Nephron progenitor cell (in vitro differentiated cells): Measurements from ENCODE around the gene PDIA6.

Experiments
- DNase-seq: peaks from one replicate; pipeline ENCODE4 v3.0.0; 2021
- H3K27ac Mint-ChIP-seq: 2 replicates; pipeline ENCODE4 v1.8.0; 2021; ENCODE audit warnings: mild to moderate bottlenecking, moderate library complexity, mixed read lengths
- H3K27me3 Mint-ChIP-seq: 2 replicates; pipeline ENCODE4 v1.8.0; 2021; ENCODE audit warnings: mild to moderate bottlenecking, low read depth, mixed read lengths; ENCODE audit not compliant: poor library complexity
- H3K36me3 Mint-ChIP-seq: 2 replicates; pipeline ENCODE4 v1.8.0; 2021; ENCODE audit warnings: low read depth, mixed read lengths
- H3K4me1 Mint-ChIP-seq: 2 replicates; pipeline ENCODE4 v1.8.0; 2021; ENCODE audit warnings: mixed read lengths
- H3K4me3 Mint-ChIP-seq: 2 replicates; pipeline ENCODE4 v1.8.0; 2021; ENCODE audit warnings: mild to moderate bottlenecking, moderate library complexity, mixed read lengths
- H3K9me3 Mint-ChIP-seq: 2 replicates; pipeline ENCODE4 v1.8.0; 2021; ENCODE audit warnings: mild to moderate bottlenecking, moderate library complexity, mixed read lengths
- TF ChIP-seq, protein P1 (sequence below): fragments of 200-600 bp; sonication (generic); IDR thresholded peaks from 2 replicates; pipeline ENCODE4 v1.5.0; 2021; ENCODE audit warnings: antibody characterized with exemption

PDIA6 gene

DNA sequence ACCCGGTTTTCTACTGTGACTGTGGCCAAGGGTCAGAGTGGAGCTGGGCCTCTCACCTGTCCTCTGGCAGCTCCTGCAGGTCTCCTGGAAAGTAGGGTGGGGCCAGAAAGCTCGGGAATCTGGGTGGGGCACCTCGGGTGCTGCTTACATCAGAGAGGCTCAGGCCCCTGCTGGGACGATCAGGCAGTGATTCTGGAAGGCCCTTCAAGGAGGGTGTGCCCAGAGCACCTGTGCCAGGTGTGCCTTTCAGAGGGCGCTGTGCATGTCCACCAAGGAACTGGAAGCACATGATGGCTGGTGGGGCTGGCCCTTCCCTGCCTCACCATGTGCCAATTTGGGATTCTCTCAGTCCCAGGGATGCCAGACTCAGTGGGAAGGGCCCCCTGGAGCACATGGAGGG, 47.1 kb downstream of the PDIA6 start:
- Mint-ChIP-seq H3K36me3 (no peaks in the 10 kb centered on the region), H3K9me3 (no peaks in the 10 kb centered on the region), H3K27ac (no peak overlapping the region), H3K4me3 (no peak overlapping the region), H3K4me1 (peaks cover 25% of the 10 kb centered on the region), H3K27me3 (peaks cover 3% of the 10 kb centered on the region)
- no peak for DNase-seq
- TF ChIP-seq, protein P1, sequence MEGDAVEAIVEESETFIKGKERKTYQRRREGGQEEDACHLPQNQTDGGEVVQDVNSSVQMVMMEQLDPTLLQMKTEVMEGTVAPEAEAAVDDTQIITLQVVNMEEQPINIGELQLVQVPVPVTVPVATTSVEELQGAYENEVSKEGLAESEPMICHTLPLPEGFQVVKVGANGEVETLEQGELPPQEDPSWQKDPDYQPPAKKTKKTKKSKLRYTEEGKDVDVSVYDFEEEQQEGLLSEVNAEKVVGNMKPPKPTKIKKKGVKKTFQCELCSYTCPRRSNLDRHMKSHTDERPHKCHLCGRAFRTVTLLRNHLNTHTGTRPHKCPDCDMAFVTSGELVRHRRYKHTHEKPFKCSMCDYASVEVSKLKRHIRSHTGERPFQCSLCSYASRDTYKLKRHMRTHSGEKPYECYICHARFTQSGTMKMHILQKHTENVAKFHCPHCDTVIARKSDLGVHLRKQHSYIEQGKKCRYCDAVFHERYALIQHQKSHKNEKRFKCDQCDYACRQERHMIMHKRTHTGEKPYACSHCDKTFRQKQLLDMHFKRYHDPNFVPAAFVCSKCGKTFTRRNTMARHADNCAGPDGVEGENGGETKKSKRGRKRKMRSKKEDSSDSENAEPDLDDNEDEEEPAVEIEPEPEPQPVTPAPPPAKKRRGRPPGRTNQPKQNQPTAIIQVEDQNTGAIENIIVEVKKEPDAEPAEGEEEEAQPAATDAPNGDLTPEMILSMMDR = no peak

DNA sequence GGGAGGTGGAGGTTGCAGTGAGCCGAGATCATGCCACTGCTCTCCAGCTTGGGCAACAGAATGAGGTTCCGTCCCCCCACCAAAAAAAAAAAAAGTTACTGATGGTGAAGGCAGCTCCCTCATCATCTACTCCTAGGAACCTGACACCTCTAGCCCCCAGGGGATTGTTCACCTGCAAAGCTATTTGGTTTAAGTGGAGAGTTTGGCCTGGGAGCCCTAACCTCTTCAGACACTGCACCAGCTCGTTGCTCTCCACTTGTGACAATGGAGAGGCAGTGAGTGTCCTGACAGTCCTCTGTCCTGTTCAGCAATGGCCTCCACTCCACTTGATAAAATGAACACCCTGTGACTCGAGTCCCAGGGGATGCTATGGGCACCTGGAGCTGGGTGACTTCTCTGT, 47.7 kb downstream of the PDIA6 start:
- Mint-ChIP-seq H3K9me3 (no peaks in the 10 kb centered on the region), H3K4me3 (no peak overlapping the region)

DNA sequence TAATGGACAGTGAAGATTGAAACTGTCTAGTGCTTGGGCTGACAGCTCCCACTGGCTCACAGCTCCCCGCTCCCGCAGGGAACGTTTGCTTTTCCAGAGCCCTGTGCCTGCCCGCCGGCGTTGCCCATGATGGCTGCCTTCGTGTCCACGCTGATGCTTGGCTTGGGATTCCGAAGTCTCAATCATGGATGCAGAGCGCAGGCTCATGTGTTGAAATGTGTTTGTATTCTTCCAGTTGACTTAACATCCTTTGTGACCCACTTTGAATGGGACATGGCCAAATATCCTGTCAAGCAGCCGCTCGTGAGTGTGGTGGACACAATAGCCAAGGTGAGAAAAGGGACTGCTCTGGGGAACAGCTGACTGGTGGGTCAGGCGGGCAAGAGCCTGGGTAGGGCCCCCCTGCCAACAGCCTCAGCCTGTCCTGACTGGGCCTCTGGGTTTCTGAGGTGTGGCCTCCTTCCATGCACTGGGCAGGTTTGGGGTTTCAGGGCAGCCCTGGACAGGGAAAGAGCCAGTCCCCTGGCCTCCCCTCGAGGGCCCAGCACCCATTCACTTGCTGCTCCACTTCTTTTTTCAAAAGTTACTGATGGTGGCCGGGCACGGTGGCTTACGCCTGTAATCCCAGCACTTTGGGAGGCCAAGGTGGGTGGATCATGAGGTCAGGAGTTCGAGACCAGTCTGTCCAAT, 48.3 kb downstream of the PDIA6 start:
- DNase-seq = no peak
- peak overlapping the region; percentile 61 for H3K27ac Mint-ChIP-seq
- peaks cover 3% of the 10 kb centered on the region for H3K27me3 Mint-ChIP-seq
- peaks cover 27% of the 10 kb centered on the region for H3K4me1 Mint-ChIP-seq
- H3K9me3 Mint-ChIP-seq = no peaks in the 10 kb centered on the region
- no peaks in the 10 kb centered on the region for H3K36me3 Mint-ChIP-seq
- TF ChIP-seq, protein P1 = no peak
- H3K4me3 Mint-ChIP-seq = no peak overlapping the region

More for the DNA sequence above, 47.7 kb downstream of the PDIA6 start:
- TF ChIP-seq, protein P1 = no peak
- Mint-ChIP-seq H3K4me1 (peaks cover 27% of the 10 kb centered on the region), H3K27ac (no peak overlapping the region), H3K27me3 (peaks cover 3% of the 10 kb centered on the region), H3K36me3 (no peaks in the 10 kb centered on the region)
- DNase-seq = no peak

DNA sequence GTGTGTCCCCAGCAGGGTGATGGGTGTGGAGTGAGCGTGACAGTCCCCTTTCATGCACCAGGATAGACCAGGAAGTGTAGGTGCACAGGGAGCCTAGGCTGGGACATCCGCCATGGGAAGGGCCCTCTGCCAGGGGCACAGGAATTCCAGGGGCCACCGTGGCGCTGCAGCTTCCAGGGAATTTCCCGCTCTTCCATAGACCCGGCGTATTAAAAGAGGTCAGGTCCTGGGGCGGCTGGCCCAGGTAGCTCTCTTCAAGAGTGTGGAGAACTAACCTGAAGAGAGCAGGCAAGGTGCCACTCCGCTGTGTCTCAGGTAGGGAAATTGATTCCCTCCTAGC, 49.2 kb downstream of the PDIA6 start:
- no peaks in the 10 kb centered on the region for H3K36me3 Mint-ChIP-seq
- peaks cover 3% of the 10 kb centered on the region for H3K27me3 Mint-ChIP-seq
- no peaks in the 10 kb centered on the region for H3K9me3 Mint-ChIP-seq
- TF ChIP-seq, protein P1 = no peak
- no peak for DNase-seq
- no peak overlapping the region for H3K4me3 Mint-ChIP-seq
- peaks cover 27% of the 10 kb centered on the region for H3K4me1 Mint-ChIP-seq
- no peak overlapping the region for H3K27ac Mint-ChIP-seq

DNA sequence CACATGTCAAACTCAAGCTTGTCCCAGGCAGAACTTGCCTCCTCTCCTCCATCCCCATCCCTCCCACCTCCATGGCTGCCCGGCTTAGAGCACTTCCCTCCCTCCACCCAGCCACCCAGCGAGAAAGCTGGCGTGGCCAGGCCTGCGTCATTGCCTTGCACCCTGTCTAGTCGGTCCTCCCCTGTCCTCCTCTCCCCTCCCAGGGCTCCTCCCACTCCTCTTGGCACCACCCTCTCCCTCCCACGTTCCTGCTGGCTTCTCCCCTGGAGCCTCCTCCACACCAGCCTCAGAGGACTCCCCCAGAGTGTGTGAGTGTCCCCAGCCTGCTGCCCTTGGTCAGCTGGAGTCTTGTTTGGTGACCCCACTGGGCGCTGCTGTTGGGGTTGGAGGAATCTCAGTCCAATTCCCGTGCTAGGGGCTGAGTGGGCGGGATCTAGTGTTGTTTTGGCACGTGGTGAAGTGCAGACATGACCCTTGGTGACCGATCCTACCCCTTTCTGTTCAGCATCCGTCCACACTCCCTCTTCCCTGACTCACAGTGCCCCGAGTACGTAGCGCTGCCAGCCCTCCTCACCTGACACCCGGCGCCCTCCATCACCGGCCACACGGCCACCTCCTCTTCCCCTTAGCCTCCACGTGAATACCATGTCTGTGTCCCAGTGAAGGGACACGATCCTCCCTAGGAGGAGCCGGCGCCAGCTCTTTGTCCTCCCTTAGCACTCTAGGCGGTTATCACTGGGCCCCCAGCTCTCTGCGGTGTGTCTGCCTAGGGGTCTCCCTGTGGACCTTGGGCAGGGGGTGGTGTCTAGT, 49.7 kb downstream of the PDIA6 start:
- H3K27ac Mint-ChIP-seq = no peak overlapping the region
- peaks cover 3% of the 10 kb centered on the region for H3K27me3 Mint-ChIP-seq
- no peak overlapping the region for H3K4me3 Mint-ChIP-seq
- no peaks in the 10 kb centered on the region for H3K36me3 Mint-ChIP-seq
- peaks cover 23% of the 10 kb centered on the region for H3K4me1 Mint-ChIP-seq
- no peak for DNase-seq
- TF ChIP-seq, protein P1 = no peak
- no peaks in the 10 kb centered on the region for H3K9me3 Mint-ChIP-seq

DNA sequence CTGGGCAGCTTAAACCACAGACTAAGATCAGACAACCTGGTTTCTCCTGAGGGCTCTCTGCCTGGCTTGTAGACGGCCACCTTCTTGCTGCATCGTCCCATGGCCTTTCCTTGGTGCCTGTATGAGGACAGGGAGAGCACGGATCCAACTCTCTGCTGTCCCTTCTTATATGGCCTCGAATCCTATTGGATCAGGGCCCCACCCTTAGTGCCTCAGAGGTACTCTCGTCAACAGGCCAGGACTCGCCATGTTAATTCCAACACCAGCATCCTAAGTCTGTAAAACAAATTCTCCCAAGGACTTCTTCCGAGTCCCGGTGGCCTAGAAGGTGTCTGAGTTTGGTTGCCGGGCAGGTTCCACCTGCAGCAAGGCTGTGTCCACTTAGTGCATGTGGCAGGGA, 51.0 kb downstream of the PDIA6 start:
- Mint-ChIP-seq H3K27ac (no peak overlapping the region), H3K4me1 (peaks cover 25% of the 10 kb centered on the region), H3K4me3 (no peak overlapping the region), H3K36me3 (no peaks in the 10 kb centered on the region), H3K9me3 (no peaks in the 10 kb centered on the region), H3K27me3 (peaks cover 3% of the 10 kb centered on the region)
- no peak for DNase-seq
- TF ChIP-seq, protein P1 = no peak
